ENCODE measurements around the gene LIMCH1.

GRCh38 chr4:41611124-41611838 lies 73.3 kb downstream of the LIMCH1 start:
- TF ChIP-seq, protein P1, sequence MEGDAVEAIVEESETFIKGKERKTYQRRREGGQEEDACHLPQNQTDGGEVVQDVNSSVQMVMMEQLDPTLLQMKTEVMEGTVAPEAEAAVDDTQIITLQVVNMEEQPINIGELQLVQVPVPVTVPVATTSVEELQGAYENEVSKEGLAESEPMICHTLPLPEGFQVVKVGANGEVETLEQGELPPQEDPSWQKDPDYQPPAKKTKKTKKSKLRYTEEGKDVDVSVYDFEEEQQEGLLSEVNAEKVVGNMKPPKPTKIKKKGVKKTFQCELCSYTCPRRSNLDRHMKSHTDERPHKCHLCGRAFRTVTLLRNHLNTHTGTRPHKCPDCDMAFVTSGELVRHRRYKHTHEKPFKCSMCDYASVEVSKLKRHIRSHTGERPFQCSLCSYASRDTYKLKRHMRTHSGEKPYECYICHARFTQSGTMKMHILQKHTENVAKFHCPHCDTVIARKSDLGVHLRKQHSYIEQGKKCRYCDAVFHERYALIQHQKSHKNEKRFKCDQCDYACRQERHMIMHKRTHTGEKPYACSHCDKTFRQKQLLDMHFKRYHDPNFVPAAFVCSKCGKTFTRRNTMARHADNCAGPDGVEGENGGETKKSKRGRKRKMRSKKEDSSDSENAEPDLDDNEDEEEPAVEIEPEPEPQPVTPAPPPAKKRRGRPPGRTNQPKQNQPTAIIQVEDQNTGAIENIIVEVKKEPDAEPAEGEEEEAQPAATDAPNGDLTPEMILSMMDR (IDR thresholded peaks at IDR 0.05) = no peak
- TF ChIP-seq POLR2A (IDR thresholded peaks at IDR 0.05) (no peak), EP300 (IDR thresholded peaks at IDR 0.05) (no peak)
